ENCODE measurements around the gene CEMIP2.

CEMIP2 gene

DNA sequence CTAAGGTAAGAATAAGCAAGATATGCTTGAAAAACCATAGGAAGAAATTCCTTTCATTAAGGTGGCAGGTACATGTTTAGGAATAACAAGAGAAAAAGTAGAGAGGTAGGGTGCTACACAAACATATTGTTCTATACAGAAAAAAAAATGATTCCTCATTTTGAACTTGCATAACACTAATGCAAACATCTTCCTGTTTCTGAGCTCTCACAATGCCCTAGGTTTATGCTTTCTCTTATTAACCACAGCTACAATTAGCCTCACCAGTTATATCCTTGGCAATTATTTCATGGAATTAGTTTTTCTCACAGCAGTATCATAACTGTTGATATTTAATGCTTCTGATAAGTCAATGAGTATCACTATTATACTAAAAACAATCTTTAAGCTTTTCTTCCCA is 20.7 kb downstream of the CEMIP2 start:
- TF ChIP-seq, protein P1, sequence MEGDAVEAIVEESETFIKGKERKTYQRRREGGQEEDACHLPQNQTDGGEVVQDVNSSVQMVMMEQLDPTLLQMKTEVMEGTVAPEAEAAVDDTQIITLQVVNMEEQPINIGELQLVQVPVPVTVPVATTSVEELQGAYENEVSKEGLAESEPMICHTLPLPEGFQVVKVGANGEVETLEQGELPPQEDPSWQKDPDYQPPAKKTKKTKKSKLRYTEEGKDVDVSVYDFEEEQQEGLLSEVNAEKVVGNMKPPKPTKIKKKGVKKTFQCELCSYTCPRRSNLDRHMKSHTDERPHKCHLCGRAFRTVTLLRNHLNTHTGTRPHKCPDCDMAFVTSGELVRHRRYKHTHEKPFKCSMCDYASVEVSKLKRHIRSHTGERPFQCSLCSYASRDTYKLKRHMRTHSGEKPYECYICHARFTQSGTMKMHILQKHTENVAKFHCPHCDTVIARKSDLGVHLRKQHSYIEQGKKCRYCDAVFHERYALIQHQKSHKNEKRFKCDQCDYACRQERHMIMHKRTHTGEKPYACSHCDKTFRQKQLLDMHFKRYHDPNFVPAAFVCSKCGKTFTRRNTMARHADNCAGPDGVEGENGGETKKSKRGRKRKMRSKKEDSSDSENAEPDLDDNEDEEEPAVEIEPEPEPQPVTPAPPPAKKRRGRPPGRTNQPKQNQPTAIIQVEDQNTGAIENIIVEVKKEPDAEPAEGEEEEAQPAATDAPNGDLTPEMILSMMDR (IDR thresholded peaks at IDR 0.05; ENCODE audit: borderline replicate concordance, control extremely low read depth, extremely low read depth, insufficient read depth, missing control alignments) = no peak
- no peak for DNase-seq (ENCODE audit: low spot score)
- in situ Hi-C loops (cut with MboI; ENCODE audit: low sequenced_read_pairs, unreplicated experiment) = no loop called here

DNA sequence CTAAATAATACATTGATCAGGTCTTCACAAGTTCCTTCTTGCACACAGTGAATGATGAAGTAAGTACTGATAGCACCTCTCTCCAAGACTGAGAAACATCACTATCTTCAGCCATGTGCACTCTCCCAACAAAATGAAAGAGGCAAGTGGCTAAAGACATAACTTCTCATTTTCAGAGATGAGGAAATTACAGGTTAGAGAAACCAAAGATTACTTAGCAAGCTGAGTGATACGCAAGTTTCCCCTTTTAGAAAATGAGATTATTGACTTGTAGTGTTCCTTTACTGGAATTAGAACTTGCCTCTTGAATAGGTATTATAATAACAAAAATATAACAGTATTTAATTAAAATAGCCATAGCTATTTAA is 21.6 kb downstream of the CEMIP2 start:
- TF ChIP-seq, protein P1 (IDR thresholded peaks at IDR 0.05; ENCODE audit: borderline replicate concordance, control extremely low read depth, extremely low read depth, insufficient read depth, missing control alignments) = no peak
- no peak for DNase-seq (ENCODE audit: low spot score)
- in situ Hi-C loops (cut with MboI; ENCODE audit: low sequenced_read_pairs, unreplicated experiment) = no loop called here

DNA sequence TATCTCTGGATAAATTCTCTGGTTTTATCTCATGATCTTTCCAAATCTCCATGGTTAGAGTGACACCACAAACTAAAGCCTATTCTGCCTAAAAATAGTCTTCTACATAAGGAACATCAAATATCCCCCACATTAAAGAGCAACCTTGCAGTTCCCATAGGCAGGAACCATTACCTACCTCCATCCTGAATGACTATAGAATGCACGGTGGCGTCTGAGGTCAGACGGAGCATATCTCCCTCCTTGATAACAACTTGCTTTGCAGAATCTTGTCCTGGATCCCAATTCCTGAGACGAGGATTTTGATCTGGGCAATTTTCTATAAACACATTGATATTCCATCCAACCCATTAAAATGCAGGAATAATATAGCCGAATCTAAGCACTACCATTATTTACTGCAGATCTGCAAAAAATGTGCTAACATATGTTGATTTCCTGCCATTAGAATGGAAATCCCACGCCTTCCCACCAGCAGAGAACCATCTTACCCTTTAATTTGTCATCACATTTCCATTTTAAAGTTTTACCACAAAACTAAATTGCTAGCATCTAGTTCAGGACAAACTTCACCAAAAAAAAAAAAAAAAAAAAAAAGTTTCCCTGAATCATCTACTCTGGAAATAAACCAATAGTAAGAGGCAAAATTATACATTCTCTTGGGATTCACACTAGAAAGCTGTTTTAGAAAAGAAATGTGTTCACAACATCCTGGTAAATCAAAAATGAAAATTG is 22.1 kb downstream of the CEMIP2 start:
- no peak for DNase-seq (ENCODE audit: low spot score)
- in situ Hi-C loops (cut with MboI; ENCODE audit: low sequenced_read_pairs, unreplicated experiment) = no loop called here
- TF ChIP-seq, protein P1 (IDR thresholded peaks at IDR 0.05; ENCODE audit: borderline replicate concordance, control extremely low read depth, extremely low read depth, insufficient read depth, missing control alignments) = no peak

DNA sequence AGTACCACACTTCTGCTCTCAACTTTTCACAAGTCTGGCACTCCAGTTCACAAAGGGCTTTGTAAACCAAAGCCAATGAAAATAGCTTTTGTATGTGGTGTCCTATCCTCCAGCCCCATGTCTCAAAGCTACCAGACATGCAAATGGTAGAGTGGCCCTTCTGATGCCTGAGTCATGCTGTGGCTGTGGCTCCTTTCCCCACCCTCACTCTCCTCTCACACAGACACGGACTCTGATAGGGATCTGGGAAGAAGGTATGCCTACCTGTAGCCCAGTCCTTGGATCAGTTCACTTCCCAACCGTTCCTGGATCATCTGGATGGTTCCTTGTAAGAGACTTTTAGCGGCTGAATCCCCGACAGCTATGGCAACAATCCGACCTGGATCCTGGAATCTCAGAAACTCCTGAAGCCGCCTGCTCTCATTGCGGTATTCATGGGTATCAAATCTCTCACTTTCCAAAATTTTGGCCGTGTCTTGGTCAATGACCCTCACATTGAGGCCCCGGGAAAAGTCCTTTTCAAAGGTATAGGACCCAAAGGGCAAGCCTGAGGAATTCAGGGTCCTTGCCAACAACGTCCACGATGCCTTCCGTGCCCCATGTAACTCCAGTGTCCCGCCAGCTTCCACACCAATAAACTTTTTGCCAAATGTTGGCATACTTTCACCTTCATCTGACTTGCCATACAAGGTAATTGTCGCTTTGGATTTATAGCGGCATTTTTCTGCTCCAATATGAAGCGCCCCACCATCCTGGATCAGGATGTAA is 23.4 kb downstream of the CEMIP2 start:
- no peak for DNase-seq (ENCODE audit: low spot score)
- TF ChIP-seq, protein P1 (IDR thresholded peaks at IDR 0.05; ENCODE audit: borderline replicate concordance, control extremely low read depth, extremely low read depth, insufficient read depth, missing control alignments) = no peak
- in situ Hi-C loops (cut with MboI; ENCODE audit: low sequenced_read_pairs, unreplicated experiment) = no loop called here

DNA sequence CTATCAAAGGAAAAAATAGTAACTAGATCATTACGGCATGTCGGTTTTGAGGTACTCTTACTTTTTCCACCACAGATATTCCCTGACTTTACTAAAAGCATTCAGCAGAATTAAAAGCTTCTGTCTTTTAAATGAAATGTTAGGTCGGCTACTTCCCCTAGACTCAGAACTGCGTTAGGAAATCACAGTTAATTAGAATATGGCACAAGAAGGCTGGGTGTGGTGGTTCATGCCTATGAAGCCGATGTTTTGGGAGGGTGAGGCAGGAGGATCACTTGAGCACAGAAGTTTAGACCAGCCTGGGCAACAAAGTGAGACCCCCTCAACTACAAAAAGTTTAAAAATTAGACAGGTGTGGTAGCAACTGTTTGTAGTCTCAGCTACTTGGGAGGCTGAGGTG is 24.4 kb downstream of the CEMIP2 start:
- in situ Hi-C loops (cut with MboI; ENCODE audit: low sequenced_read_pairs, unreplicated experiment) = no loop called here
- TF ChIP-seq, protein P1 (IDR thresholded peaks at IDR 0.05; ENCODE audit: borderline replicate concordance, control extremely low read depth, extremely low read depth, insufficient read depth, missing control alignments) = no peak
- DNase-seq (ENCODE audit: low spot score) = no peak

DNA sequence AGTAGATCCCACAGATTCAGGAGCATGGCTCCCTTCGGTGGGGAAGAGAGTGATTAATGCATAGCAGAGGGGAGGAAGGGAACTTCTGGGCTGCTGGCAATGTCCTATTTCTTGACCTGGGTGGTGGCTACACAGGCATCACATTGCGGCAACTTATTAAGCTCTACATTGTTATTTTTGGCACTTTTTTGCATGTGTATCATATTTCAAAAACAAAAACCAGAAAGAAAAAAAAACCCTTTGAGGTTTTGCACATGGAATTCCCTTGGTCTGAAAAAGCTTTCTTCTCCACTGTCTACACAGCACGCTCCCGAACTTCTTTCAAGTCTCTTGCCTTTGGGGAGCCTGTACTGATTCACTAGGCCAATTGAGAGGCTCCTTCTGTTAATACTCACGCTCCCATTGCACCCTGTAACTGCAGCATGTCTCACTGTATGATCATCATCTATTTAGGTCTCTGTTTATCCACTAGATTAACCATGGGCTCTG is 25.1 kb downstream of the CEMIP2 start:
- in situ Hi-C loops (cut with MboI; ENCODE audit: low sequenced_read_pairs, unreplicated experiment) = no loop called here
- no peak for DNase-seq (ENCODE audit: low spot score)
- TF ChIP-seq, protein P1 (IDR thresholded peaks at IDR 0.05; ENCODE audit: borderline replicate concordance, control extremely low read depth, extremely low read depth, insufficient read depth, missing control alignments) = no peak
